HEK293 (cell line): ENCODE results near the gene SKI.

ENCODE experiments used
- EGR2 ChIP-seq: fragments of 450-650 bp; formaldehyde crosslinking; IDR thresholded peaks from 2 replicates; pipeline ENCODE4 v1.5.1; 2016; ENCODE audit warnings: low read depth, missing biosample characterization, missing genetic modification characterization
- GFI1B ChIP-seq: fragments of 450-650 bp; formaldehyde crosslinking; IDR thresholded peaks from 2 replicates; pipeline ENCODE4 v1.5.1; 2016; ENCODE audit warnings: missing biosample characterization, missing genetic modification characterization
- HOXC10 ChIP-seq: sonication (generic); formaldehyde crosslinking; IDR thresholded peaks from 2 replicates; pipeline ENCODE4 v1.8.1; 2023; ENCODE audit warnings: mild to moderate bottlenecking, missing genetic modification reagents
- KLF7 ChIP-seq: fragments of 450-650 bp; formaldehyde crosslinking; IDR thresholded peaks from 2 replicates; pipeline ENCODE4 v1.5.1; 2016; ENCODE audit warnings: missing biosample characterization, missing genetic modification characterization, borderline replicate concordance
- MZF1 ChIP-seq: fragments of 450-650 bp; formaldehyde crosslinking; IDR thresholded peaks from 2 replicates; pipeline ENCODE4 v1.5.1; 2017; ENCODE audit warnings: missing biosample characterization, missing genetic modification characterization, borderline replicate concordance
- PRDM10 ChIP-seq: fragments of 450-650 bp; formaldehyde crosslinking; IDR thresholded peaks from 2 replicates; pipeline ENCODE4 v1.5.1; 2016; ENCODE audit warnings: missing biosample characterization, missing genetic modification characterization
- SETDB1 ChIP-seq: IDR thresholded peaks from one replicate; pipeline ENCODE4 v1.6.1; 2017; ENCODE audit warnings: mild to moderate bottlenecking, low read length, moderate library complexity, mixed read lengths; ENCODE audit not compliant: insufficient read length
- TRIM28 ChIP-seq: IDR thresholded peaks from 2 replicates; pipeline ENCODE4 v1.6.1; 2011; ENCODE audit warnings: low read length, control low read depth, borderline replicate concordance
- TSHZ1 ChIP-seq: fragments of 450-650 bp; formaldehyde crosslinking; IDR thresholded peaks from 2 replicates; pipeline ENCODE4 v1.5.1; 2016; ENCODE audit warnings: missing biosample characterization, missing genetic modification characterization, borderline replicate concordance
- ZBTB49 ChIP-seq: fragments of 450-650 bp; formaldehyde crosslinking; IDR thresholded peaks from 2 replicates; pipeline ENCODE4 v1.5.1; 2016; ENCODE audit warnings: missing biosample characterization, missing genetic modification characterization, low read depth
- ZNF112 ChIP-seq: fragments of 450-650 bp; formaldehyde crosslinking; IDR thresholded peaks from 2 replicates; pipeline ENCODE4 v1.5.0; 2017; ENCODE audit warnings: missing biosample characterization, missing genetic modification characterization
- ZNF132 ChIP-seq: fragments of 450-650 bp; formaldehyde crosslinking; IDR thresholded peaks from 2 replicates; pipeline ENCODE4 v1.5.1; 2017; ENCODE audit warnings: missing biosample characterization, missing genetic modification characterization, borderline replicate concordance
- ZNF133 ChIP-seq: fragments of 450-650 bp; formaldehyde crosslinking; IDR thresholded peaks from 2 replicates; pipeline ENCODE4 v1.5.1; 2016; ENCODE audit warnings: missing biosample characterization, missing genetic modification characterization
- ZNF146 ChIP-seq: fragments of 450-650 bp; formaldehyde crosslinking; IDR thresholded peaks from 2 replicates; pipeline ENCODE4 v1.5.1; 2016; ENCODE audit warnings: missing biosample characterization, missing genetic modification characterization
- ZNF169 ChIP-seq: fragments of 450-650 bp; formaldehyde crosslinking; IDR thresholded peaks from 2 replicates; pipeline ENCODE4 v1.5.1; 2016; ENCODE audit warnings: missing biosample characterization, missing genetic modification characterization
- ZNF23 ChIP-seq: fragments of 450-650 bp; formaldehyde crosslinking; IDR thresholded peaks from 2 replicates; pipeline ENCODE4 v1.5.1; 2016; ENCODE audit warnings: missing biosample characterization, missing genetic modification characterization, borderline replicate concordance
- ZNF404 ChIP-seq: fragments of 450-650 bp; formaldehyde crosslinking; IDR thresholded peaks from 2 replicates; pipeline ENCODE4 v1.5.1; 2017; ENCODE audit warnings: missing biosample characterization, missing genetic modification characterization
- ZNF514 ChIP-seq: fragments of 450-650 bp; formaldehyde crosslinking; IDR thresholded peaks from 2 replicates; pipeline ENCODE4 v1.5.1; 2016; ENCODE audit warnings: missing biosample characterization, missing genetic modification characterization
- ZNF658 ChIP-seq: fragments of 450-650 bp; formaldehyde crosslinking; IDR thresholded peaks from 2 replicates; pipeline ENCODE4; 2016; ENCODE audit warnings: missing biosample characterization, missing genetic modification characterization
- ZNF670 ChIP-seq: fragments of 450-650 bp; formaldehyde crosslinking; IDR thresholded peaks from 2 replicates; pipeline ENCODE4 v1.5.1; 2016; ENCODE audit warnings: missing biosample characterization, missing genetic modification characterization, low read depth
- ZNF830 ChIP-seq: fragments of 450-650 bp; IDR thresholded peaks from 2 replicates; pipeline ENCODE4 v1.5.0; 2018; ENCODE audit warnings: missing biosample characterization, missing genetic modification characterization, low read depth, mild to moderate bottlenecking, moderate library complexity
- ZNF837 ChIP-seq: fragments of 450-650 bp; formaldehyde crosslinking; IDR thresholded peaks from 2 replicates; pipeline ENCODE4 v1.5.1; 2016; ENCODE audit warnings: missing biosample characterization, missing genetic modification characterization
- ZSCAN16 ChIP-seq: fragments of 450-650 bp; formaldehyde crosslinking; IDR thresholded peaks from 2 replicates; pipeline ENCODE4 v1.5.1; 2016; ENCODE audit warnings: missing biosample characterization, missing genetic modification characterization
- ZSCAN23 ChIP-seq: fragments of 450-650 bp; formaldehyde crosslinking; IDR thresholded peaks from 2 replicates; pipeline ENCODE4 v1.5.1; 2016; ENCODE audit warnings: missing biosample characterization, missing genetic modification characterization
- TF ChIP-seq, protein P1 (sequence below): fragments of 450-650 bp; formaldehyde crosslinking; IDR thresholded peaks from 2 replicates; pipeline ENCODE4 v1.5.1; 2016; ENCODE audit warnings: missing biosample characterization, missing genetic modification characterization
- TF ChIP-seq, protein P2 (sequence below): fragments of 450-650 bp; formaldehyde crosslinking; IDR thresholded peaks from 2 replicates; pipeline ENCODE4 v1.5.1; 2016; ENCODE audit warnings: missing biosample characterization, missing genetic modification characterization

Gene SKI

DNA sequence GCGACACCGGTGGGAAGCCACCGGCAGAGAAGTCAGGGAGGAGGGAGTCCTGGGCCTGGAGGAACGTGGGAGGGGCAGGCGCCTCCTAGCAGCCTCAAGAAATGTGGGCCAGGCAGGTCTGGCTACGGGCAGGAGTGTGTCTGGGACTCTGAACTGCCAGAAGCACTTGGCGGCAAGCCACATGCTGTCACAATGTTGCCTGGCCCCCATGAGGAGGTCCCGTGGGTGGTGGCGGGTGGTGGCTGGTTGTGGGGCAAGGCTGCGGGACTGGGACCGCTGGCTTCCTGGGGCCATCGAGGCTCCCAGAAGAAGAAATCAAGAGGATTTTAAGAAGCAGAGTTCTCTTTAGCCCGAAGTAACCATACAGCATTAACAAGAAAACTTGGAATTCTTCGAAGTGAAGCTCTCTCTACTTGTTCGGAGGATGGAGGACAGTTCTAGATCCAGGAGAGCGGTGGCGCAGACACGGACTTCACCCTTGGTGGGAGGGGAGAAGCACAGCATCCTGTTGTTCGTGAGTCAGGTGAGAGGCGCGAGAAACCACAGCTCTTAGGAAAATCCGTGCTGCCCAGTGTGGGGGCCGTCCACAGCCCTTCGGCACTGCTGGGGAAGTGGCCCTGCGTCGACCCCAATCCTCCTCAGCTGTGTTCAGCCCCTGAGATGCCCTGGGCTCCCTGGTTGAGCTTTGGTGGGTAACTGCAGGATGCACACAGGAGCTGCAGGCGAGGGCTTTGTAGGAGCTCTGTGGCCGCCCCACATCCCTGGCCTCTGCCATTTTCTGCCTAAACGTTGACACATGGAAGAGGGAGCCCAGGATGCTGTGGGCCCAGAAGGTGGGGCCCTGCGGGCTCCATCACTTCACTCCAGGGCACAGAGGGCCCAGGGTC, 12.4 kb downstream of the SKI start (continued):
- TF ChIP-seq ZSCAN16: no peak
- no peak for TF ChIP-seq ZNF133
- no peak for TF ChIP-seq ZNF837
- TF ChIP-seq HOXC10: no peak
- TF ChIP-seq PRDM10 (tag by site-specific recombination): peak; percentile 27; the same call in 1 of the 2 replicates
- no peak for TF ChIP-seq KLF7 (tag by site-specific recombination)
- no peak for TF ChIP-seq ZNF404 (tag by site-specific recombination)
- no peak for TF ChIP-seq ZNF112 (tag by site-specific recombination)
- TF ChIP-seq ZNF169 (tag by site-specific recombination): no peak
- TF ChIP-seq ZNF132 (tag by site-specific recombination): no peak
- TF ChIP-seq MZF1 (tag by site-specific recombination): no peak
- TF ChIP-seq TRIM28: no peak
- TF ChIP-seq GFI1B: no peak
- no peak for TF ChIP-seq ZBTB49
- TF ChIP-seq ZNF670: no peak
- TF ChIP-seq, protein P1, sequence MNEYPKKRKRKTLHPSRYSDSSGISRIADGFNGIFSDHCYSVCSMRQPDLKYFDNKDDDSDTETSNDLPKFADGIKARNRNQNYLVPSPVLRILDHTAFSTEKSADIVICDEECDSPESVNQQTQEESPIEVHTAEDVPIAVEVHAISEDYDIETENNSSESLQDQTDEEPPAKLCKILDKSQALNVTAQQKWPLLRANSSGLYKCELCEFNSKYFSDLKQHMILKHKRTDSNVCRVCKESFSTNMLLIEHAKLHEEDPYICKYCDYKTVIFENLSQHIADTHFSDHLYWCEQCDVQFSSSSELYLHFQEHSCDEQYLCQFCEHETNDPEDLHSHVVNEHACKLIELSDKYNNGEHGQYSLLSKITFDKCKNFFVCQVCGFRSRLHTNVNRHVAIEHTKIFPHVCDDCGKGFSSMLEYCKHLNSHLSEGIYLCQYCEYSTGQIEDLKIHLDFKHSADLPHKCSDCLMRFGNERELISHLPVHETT (tag by site-specific recombination): no peak
- peak; percentile 92 for TF ChIP-seq EGR2
- TF ChIP-seq SETDB1: no peak
- TF ChIP-seq TSHZ1 (tag by site-specific recombination): no peak
- TF ChIP-seq ZSCAN23: no peak
- TF ChIP-seq ZNF658: no peak
- TF ChIP-seq ZNF514 (tag by site-specific recombination): no peak
- no peak for TF ChIP-seq ZNF146
- TF ChIP-seq ZNF830 (tag by site-specific recombination): no peak
- no peak for TF ChIP-seq ZNF23 (tag by site-specific recombination)
- TF ChIP-seq, protein P2, sequence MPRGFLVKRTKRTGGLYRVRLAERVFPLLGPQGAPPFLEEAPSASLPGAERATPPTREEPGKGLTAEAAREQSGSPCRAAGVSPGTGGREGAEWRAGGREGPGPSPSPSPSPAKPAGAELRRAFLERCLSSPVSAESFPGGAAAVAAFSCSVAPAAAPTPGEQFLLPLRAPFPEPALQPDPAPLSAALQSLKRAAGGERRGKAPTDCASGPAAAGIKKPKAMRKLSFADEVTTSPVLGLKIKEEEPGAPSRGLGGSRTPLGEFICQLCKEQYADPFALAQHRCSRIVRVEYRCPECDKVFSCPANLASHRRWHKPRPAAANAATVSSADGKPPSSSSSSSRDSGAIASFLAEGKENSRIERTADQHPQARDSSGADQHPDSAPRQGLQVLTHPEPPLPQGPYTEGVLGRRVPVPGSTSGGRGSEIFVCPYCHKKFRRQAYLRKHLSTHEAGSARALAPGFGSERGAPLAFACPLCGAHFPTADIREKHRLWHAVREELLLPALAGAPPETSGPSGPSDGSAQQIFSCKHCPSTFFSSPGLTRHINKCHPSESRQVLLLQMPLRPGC (tag by site-specific recombination): no peak
